Colonic mucosa (tissue), 4 donors: ENCODE data around the gene METTL2B. TPM values are rescaled to one million over a fixed set of nuclear protein-coding genes. Genes with fewer than 3 reads are reported as not detected.
"Not testable (repeated sequence)": the region's sequence is repeated elsewhere in the genome, so short reads cannot be mapped to it uniquely, and the experiment has no call there.

Source experiments
- DNase-seq: peaks from one replicate; pipeline ENCODE4 v3.0.0-alpha.2; 2020
- H3K27ac ChIP-seq: fragments of 200-600 bp; one replicate; pipeline ENCODE4 v1.8.0; 2021
- H3K27me3 ChIP-seq: fragments of 200-600 bp; one replicate; pipeline ENCODE4 v1.8.0; 2021
- H3K36me3 ChIP-seq: fragments of 200-600 bp; one replicate; pipeline ENCODE4 v1.8.0; 2021
- H3K4me1 ChIP-seq: fragments of 200-600 bp; one replicate; pipeline ENCODE4 v1.8.0; 2021; ENCODE audit warnings: mild to moderate bottlenecking
- H3K4me3 ChIP-seq: fragments of 200-600 bp; one replicate; pipeline ENCODE4 v1.8.0; 2021
- H3K9ac ChIP-seq, 2 donors: one replicate each; pipeline ENCODE4 v1.7.0; 2013; ENCODE audit warnings: control low read depth in 2 of 2, low read depth in 2 of 2, low read length in 2 of 2
- H3K9me3 ChIP-seq: fragments of 200-600 bp; one replicate; pipeline ENCODE4 v1.8.0; 2021
- CTCF ChIP-seq: fragments of 200-600 bp; IDR thresholded peaks from one replicate; pipeline ENCODE4 v1.8.0; 2022; ENCODE audit warnings: antibody characterized with exemption, mild to moderate bottlenecking
- intact Hi-C: fragments of 100-400 bp; cut with DNase I; formaldehyde crosslinking; loops from one replicate; pipeline ENCODE4 v1.14.1; 2022
- total RNA-seq, 2 donors: library from RNA; stranded (reverse); fragmentation: NEBNext Ultra II Directional in 1 of 2; extraction: Animal tissue kit (Norgen Biotek cat#: 25700) in 1 of 2; gene quantifications; one replicate each; pipeline ENCODE4 v1.2.1, GENCODE V29; 2021
- donor health status: healthy.
- donor health status: DM: no; HTN: no; CAD: no.
- donor health status: DM: no; HTN: no; CAD: no.

The METTL2B gene
- total RNA-seq, 2 donors from 2014 or later = 24.6 to 36.8 TPM

- Histone ChIP-seq H3K4me1 (no peaks in the 10 kb centered on the region), H3K9ac (no peak overlapping the region), H3K27ac (no peak overlapping the region), H3K4me3 (no peak overlapping the region), H3K36me3 (no peaks in the 10 kb centered on the region), H3K9me3 (no peaks in the 10 kb centered on the region), H3K27me3 (no peaks in the 10 kb centered on the region)
- intact Hi-C loops = no loop called here
- TF ChIP-seq CTCF = no peak
- DNase-seq = no peak
These were observed 24.0 kb upstream of the METTL2B start for GRCh38 chr7:128452552-128452951.

GRCh38 chr7:128453836-128454804 is 22.4 kb upstream of the METTL2B start:
- H3K36me3 ChIP-seq = no peaks in the 10 kb centered on the region
- no peak for TF ChIP-seq CTCF
- H3K9ac ChIP-seq = peak overlapping the region; percentile 13 to 87
- intact Hi-C loops = no loop called here
- peak; percentile 51 for DNase-seq
- H3K4me3 ChIP-seq = no peak overlapping the region
- no peaks in the 10 kb centered on the region for H3K4me1 ChIP-seq
- no peaks in the 10 kb centered on the region for H3K27me3 ChIP-seq
- no peaks in the 10 kb centered on the region for H3K9me3 ChIP-seq
- peak overlapping the region; percentile 75 for H3K27ac ChIP-seq

- Histone ChIP-seq H3K9me3 (no peaks in the 10 kb centered on the region), H3K9ac (peak overlapping the region; percentile 76 to 87), H3K4me3 (peak overlapping the region; percentile 78), H3K4me1 (no peaks in the 10 kb centered on the region), H3K36me3 (no peaks in the 10 kb centered on the region), H3K27me3 (no peaks in the 10 kb centered on the region), H3K27ac (peak overlapping the region; percentile 75)
- no peak for DNase-seq
- intact Hi-C loops = no loop called here
- no peak for TF ChIP-seq CTCF
These were observed 21.6 kb upstream of the METTL2B start for GRCh38 chr7:128454808-128455542.

GRCh38 chr7:128455543-128456254 is 20.8 kb upstream of the METTL2B start, which contains the start of gene HILPDA:
HILPDA (plus strand) TSS chr7:128455878; CDS start chr7:128457269, 1,391 bp downstream.
- intact Hi-C loops = loop anchor here (2.0 kb wide), 1 partner anchor 51 kb away; no protein-coding TSS in a partner anchor
- no peaks in the 10 kb centered on the region for H3K9me3 ChIP-seq
- no peak for TF ChIP-seq CTCF
- no peaks in the 10 kb centered on the region for H3K27me3 ChIP-seq
- peak within 1 kb of the TSS; percentile 75 for H3K27ac ChIP-seq
- DNase-seq = peak; percentile 92
- H3K9ac ChIP-seq = peak within 1 kb of the TSS; percentile 87 to 93
- no peaks in the 10 kb centered on the region for H3K4me1 ChIP-seq
- H3K36me3 ChIP-seq = no peaks in the 10 kb centered on the region
- H3K4me3 ChIP-seq = peak within 1 kb of the TSS; percentile 78

GRCh38 chr7:128456255-128456725 is 20.3 kb upstream of the METTL2B start:
- Histone ChIP-seq H3K4me1 (no peaks in the 10 kb centered on the region), H3K4me3 (peak overlapping the region; percentile 78), H3K9ac (peak overlapping the region; percentile 83 to 93), H3K27me3 (no peaks in the 10 kb centered on the region), H3K9me3 (no peaks in the 10 kb centered on the region), H3K36me3 (no peaks in the 10 kb centered on the region), H3K27ac (peak overlapping the region; percentile 75)
- no peak for DNase-seq
- intact Hi-C loops = loop anchor here (2.0 kb wide), 1 partner anchor 51 kb away; no protein-coding TSS in a partner anchor
- TF ChIP-seq CTCF = no peak

GRCh38 chr7:128457385-128457784 is 19.2 kb upstream of the METTL2B start:
- H3K4me1 ChIP-seq, H3K36me3 ChIP-seq, H3K27me3 ChIP-seq, DNase-seq, H3K9me3 ChIP-seq, H3K9ac ChIP-seq, H3K27ac ChIP-seq: not testable (repeated sequence)
- intact Hi-C loops = loop anchor here (2.0 kb wide), 1 partner anchor 53 kb away; no protein-coding TSS in a partner anchor
- H3K4me3 ChIP-seq = peak overlapping the region; percentile 78
